GM04504 (cell line): ENCODE results near the gene RIPK3.
"Not testable (repeated sequence)": the region's sequence is repeated elsewhere in the genome, so short reads cannot be mapped to it uniquely, and the experiment has no call there.

Experiments
- DNase-seq: peaks from one replicate; pipeline ENCODE4 v3.0.0-alpha.2; 2012; ENCODE audit warnings: low read depth

Gene RIPK3

GRCh38 chr14:24343795-24344660, 4.2 kb upstream of the RIPK3 start:
- no peak for DNase-seq

GRCh38 chr14:24342889-24343288, 3.1 kb upstream of the RIPK3 start:
- no peak for DNase-seq

- no peak for DNase-seq
Observed at GRCh38 chr14:24340606-24341005, 815 bp upstream of the RIPK3 start.

- DNase-seq: no peak
Observed at GRCh38 chr14:24338843-24339242, 948 bp downstream of the RIPK3 start.

- DNase-seq: no peak
Observed at GRCh38 chr14:24337824-24338175, 2.0 kb downstream of the RIPK3 start.

GRCh38 chr14:24337144-24337823, 2.5 kb downstream of the RIPK3 start:
- no peak for DNase-seq

- DNase-seq: no peak
Observed at GRCh38 chr14:24335461-24336171, 4.2 kb downstream of the RIPK3 start.

GRCh38 chr14:24334431-24335291, 5.1 kb downstream of the RIPK3 start, which contains the start of gene ADCY4:
Gene ADCY4 (minus strand): TSS chr14:24335071. CDS start chr14:24334652, 419 bp downstream.
- DNase-seq: no peak

GRCh38 chr14:24332268-24332993, 7.4 kb downstream of the RIPK3 start:
- DNase-seq: no peak

GRCh38 chr14:24331731-24332267, 8.0 kb downstream of the RIPK3 start:
- no peak for DNase-seq

GRCh38 chr14:24330973-24331674, 8.7 kb downstream of the RIPK3 start:
- no peak for DNase-seq

- no peak for DNase-seq
Observed at GRCh38 chr14:24329736-24330135, 10.1 kb downstream of the RIPK3 start.

GRCh38 chr14:24329073-24329663, 10.6 kb downstream of the RIPK3 start:
- no peak for DNase-seq

GRCh38 chr14:24327914-24328313, 11.9 kb downstream of the RIPK3 start:
- DNase-seq: not testable (repeated sequence)

GRCh38 chr14:24327303-24327702, 12.5 kb downstream of the RIPK3 start:
- no peak for DNase-seq

- DNase-seq: no peak
Observed at GRCh38 chr14:24325963-24326362, 13.8 kb downstream of the RIPK3 start.

GRCh38 chr14:24325041-24325530, 14.7 kb downstream of the RIPK3 start:
- DNase-seq: no peak

GRCh38 chr14:24324024-24324423, 15.8 kb downstream of the RIPK3 start:
- no peak for DNase-seq

- DNase-seq: no peak
Observed at GRCh38 chr14:24323341-24323740, 16.4 kb downstream of the RIPK3 start.

GRCh38 chr14:24322672-24323071, 17.1 kb downstream of the RIPK3 start:
- no peak for DNase-seq
